Raji (cell line): ENCODE results near the gene DNAJB1.

Experiments
- POLR2A ChIP-seq: IDR thresholded peaks from 2 replicates; pipeline ENCODE4 v1.6.1; 2011; ENCODE audit warnings: low read depth, low read length, control low read depth; ENCODE audit not compliant: insufficient read depth

DNAJB1 gene

DNA sequence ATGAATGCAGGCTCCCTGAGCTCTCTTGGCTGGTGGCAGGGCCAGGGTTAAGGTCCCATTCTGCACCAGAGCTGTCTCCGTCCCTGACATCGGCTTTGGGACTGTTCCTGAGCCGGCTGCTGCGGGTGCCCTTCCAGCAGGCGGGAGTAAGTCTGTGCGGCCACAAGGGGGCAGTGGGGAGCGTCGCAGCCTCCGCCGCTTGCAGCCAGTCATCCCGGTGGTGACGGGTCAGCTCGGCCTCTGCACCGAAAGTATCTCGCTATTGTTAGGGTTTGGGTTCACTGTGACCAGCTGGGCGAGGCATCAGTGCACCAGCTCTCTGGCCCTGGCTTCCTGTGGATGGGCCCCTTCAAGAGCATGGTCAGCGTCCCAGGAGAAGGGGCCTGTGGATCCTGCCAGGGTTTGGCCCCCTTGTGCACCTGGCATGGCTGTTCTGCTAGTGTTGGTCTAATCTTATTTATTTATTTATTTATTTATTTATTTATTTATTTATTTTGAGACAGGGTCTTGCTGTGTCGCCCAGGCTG lies 38.5 kb upstream of the DNAJB1 start:
- no peak for TF ChIP-seq POLR2A

GRCh38 chr19:14555918-14556661 lies 37.9 kb upstream of the DNAJB1 start:
- no peak for TF ChIP-seq POLR2A

- TF ChIP-seq POLR2A, result no peak
These were observed 36.2 kb upstream of the DNAJB1 start for GRCh38 chr19:14554382-14554812.

GRCh38 chr19:14553939-14554243 lies 35.7 kb upstream of the DNAJB1 start:
- TF ChIP-seq POLR2A, result no peak

- no peak for TF ChIP-seq POLR2A
These were observed 35.1 kb upstream of the DNAJB1 start for GRCh38 chr19:14553042-14553938.

GRCh38 chr19:14550201-14550754 lies 32.1 kb upstream of the DNAJB1 start:
- no peak for TF ChIP-seq POLR2A

DNA sequence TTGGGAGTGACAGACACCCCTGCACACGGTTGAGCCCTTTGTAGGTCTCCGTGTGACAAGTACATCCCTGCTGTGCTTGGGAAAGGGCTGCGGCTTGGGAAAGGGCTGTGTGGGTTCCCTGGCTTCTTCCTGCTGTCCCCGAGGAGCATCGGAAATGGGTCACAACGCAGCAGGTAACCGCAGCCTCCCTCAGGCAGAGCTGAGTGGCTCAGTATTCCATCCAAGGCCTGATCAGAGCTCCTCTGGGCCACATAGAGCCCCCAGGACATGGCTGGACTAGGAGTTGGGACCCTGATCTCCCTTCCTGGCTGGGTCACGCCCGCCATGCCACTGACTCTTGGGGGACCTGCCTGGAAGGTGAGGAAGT lies 27.5 kb upstream of the DNAJB1 start:
- no peak for TF ChIP-seq POLR2A

DNA sequence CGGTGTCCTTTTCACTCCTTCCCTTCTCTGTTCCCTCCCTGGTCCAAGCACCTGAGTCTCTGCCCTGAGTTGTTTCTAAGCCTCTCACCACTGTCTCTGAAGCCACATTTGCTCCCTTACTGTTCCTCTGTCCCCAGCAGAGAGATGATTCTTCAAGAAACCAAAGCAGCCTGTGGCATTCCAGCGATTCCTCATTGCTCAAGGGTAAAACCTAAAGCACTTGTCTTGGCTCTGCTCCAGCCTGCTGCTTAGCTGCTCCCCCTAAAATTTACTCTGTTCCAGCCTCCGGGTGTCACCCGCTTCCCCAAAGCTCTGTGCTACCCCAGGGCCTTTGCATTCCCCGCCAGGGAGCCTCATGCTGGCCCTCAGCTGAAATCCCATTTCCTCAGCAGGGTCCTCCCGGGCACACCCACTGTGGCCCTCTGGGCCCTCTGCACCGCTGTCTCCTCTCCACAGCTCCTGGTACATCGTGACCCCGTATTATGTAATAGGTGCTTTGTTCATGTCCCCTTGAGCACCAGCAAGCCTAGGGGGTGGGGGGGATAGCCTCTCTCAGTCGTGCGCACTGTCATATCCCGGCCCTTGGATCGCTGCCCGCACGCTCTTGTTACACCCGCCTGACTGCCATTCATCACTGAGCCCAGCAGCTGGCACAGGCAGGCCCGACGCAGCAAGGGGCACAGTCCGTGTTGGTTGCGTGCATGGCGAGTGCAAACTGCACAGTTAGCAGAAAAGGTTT lies 26.9 kb upstream of the DNAJB1 start:
- no peak for TF ChIP-seq POLR2A

- no peak for TF ChIP-seq POLR2A
These were observed 25.9 kb upstream of the DNAJB1 start for GRCh38 chr19:14544047-14544446.

- TF ChIP-seq POLR2A, result no peak
These were observed 24.6 kb upstream of the DNAJB1 start for GRCh38 chr19:14542711-14543328.

- TF ChIP-seq POLR2A, result no peak
These were observed 22.7 kb upstream of the DNAJB1 start for GRCh38 chr19:14540741-14541525.

DNA sequence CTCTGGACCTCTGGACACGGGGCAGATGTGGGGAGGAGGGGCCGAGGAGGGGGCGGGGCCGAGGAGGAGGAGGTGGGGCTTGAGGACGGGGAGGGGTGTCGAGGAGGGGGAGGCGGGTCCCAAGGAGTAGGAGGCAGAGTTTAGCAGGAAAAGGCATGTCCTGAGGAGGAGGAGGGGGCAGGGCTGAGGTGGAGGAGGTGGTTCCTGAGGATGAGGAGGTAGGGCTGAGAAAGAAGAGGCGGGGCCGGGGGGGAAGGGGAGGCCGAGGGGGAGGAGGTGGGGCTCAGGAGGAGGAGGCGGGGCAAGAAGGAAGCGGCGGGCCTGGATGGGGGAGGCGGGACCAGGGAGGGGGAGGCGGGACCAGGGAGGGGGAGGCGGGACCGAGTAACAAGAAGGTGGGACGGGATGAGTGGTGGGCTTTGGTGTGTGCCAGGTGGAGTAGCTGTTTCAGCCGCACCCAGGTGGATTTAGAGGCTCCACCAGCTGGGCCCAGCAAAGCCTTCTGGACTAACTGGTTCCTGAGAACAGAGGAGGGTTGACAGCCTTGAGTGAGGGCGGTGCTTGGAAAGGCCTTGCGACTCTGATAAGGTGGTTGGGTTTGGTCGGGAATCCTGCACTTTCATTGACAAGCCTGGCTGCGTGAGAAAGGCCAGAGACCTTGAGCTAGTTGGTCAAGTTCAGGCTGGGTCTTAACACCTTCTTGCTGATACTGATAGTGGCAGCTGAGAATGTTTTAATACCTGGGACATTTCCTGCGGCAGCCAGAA lies 18.9 kb upstream of the DNAJB1 start:
- no peak for TF ChIP-seq POLR2A

DNA sequence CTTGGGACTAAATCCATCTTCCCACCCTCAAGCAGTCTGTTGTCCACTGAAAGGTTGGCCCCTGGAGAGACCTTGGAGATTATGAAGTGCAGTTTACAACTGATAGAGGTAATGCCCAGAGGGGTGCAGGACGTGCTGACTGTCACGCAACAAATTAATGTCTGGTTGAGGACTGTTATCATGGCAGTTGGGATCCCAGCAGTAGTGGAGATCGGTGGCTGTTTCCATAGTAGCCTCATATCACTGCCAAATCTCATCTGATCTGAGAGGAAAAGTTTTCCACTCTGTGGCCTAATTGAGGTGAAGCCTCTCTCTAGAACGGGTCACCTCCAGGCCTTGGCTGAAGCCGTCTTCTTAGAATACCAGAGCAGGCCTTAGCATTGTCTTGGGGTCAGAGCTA lies 15.3 kb upstream of the DNAJB1 start:
- TF ChIP-seq POLR2A, result no peak
